H1 (cell line): ENCODE measurements around the gene C6orf58. TPM values are rescaled to one million over a fixed set of nuclear protein-coding genes. Genes with fewer than 3 reads are reported as not detected.

Experiments
- CTCF ChIA-PET: fragments of 300-600 bp; sonication (Branson Sonifier 250); formaldehyde crosslinking; loops from one replicate; lab custom pipeline; 2021; ENCODE audit not compliant: partially characterized antibody; lab: Charles Lee
- POLR2A ChIA-PET: fragments of 300-600 bp; sonication (Branson Sonifier 250); formaldehyde crosslinking; loops from one replicate; lab custom pipeline; 2021; ENCODE audit warnings: inconsistent platforms; ENCODE audit not compliant: partially characterized antibody; lab: Charles Lee
- DNase-seq, 2 experiments: peaks; one replicate each; pipeline versions ENCODE4 v3.0.0 to v3.0.0-alpha.2; 2010 to 2022; ENCODE audit warnings: low spot score in 2 of 2, low read depth in 1 of 2, mixed read lengths in 1 of 2
- FAIRE-seq: peaks from 2 replicates; lab custom pipeline; 2011; peaks lifted over from hg19 to GRCh38; lab: Jason Lieb, UNC
- H2AFZ ChIP-seq: 2 replicates; pipeline ENCODE4 v1.8.1; 2012; ENCODE audit warnings: low read length, inconsistent platforms
- H2AK5ac ChIP-seq: 2 replicates; pipeline ENCODE4 v1.6.1; 2013; ENCODE audit warnings: low read depth, low read length
- H2BK120ac ChIP-seq: replicated peaks from 2 replicates; pipeline ENCODE3; 2013; ENCODE audit warnings: low read depth, low read length, inconsistent platforms
- H2BK12ac ChIP-seq: 2 replicates; pipeline ENCODE4 v1.6.1; 2013; ENCODE audit warnings: low read depth, low read length
- H2BK15ac ChIP-seq: 2 replicates; pipeline ENCODE4 v1.6.1; 2013; ENCODE audit warnings: low read length
- H2BK20ac ChIP-seq: 2 replicates; pipeline ENCODE4 v1.6.1; 2013; ENCODE audit warnings: low read length
- H2BK5ac ChIP-seq: 2 replicates; pipeline ENCODE4 v1.6.1; 2013; ENCODE audit warnings: low read depth, low read length
- H3K14ac ChIP-seq: 2 replicates; pipeline ENCODE4 v1.6.1; 2013; ENCODE audit warnings: inconsistent platforms; ENCODE audit not compliant: insufficient read length
- H3K18ac ChIP-seq: 2 replicates; pipeline ENCODE4 v1.6.1; 2013; ENCODE audit warnings: low read length; ENCODE audit errors: extremely low read depth
- H3K23ac ChIP-seq: 2 replicates; pipeline ENCODE4 v1.6.1; 2013; ENCODE audit warnings: inconsistent platforms; ENCODE audit not compliant: insufficient read length
- H3K23me2 ChIP-seq: 2 replicates; pipeline ENCODE4 v1.6.1; 2013; ENCODE audit warnings: low read depth, low read length
- H3K27ac ChIP-seq: 2 replicates; pipeline ENCODE4 v1.6.1; 2011; ENCODE audit warnings: low read depth, low read length, inconsistent platforms
- H3K27me3 ChIP-seq, 4 experiments: replicated peaks in 1 of 4; 1 replicate in 1 of 4; 2 replicates in 3 of 4; pipeline versions ENCODE4 v1.6.1 to v1.8.1; 2011 to 2013; ENCODE audit warnings: low read length in 3 of 4, mild to moderate bottlenecking in 3 of 4, inconsistent platforms in 2 of 4, mixed read lengths in 2 of 4, moderate library complexity in 1 of 4; ENCODE audit not compliant: control insufficient read depth in 3 of 4, insufficient read depth in 3 of 4; ENCODE audit errors: extremely low read depth in 1 of 4
- H3K36me3 ChIP-seq, 4 experiments: 2 replicates each; pipeline versions ENCODE4 v1.6.1 to v1.8.1; 2011 to 2013; ENCODE audit warnings: mild to moderate bottlenecking in 4 of 4, low read length in 3 of 4, moderate library complexity in 2 of 4, control low read depth in 1 of 4, inconsistent platforms in 1 of 4; ENCODE audit not compliant: insufficient read depth in 4 of 4, control insufficient read depth in 2 of 4
- H3K4ac ChIP-seq: replicated peaks from 2 replicates; pipeline ENCODE3; 2013; ENCODE audit warnings: low read length, low read depth, mixed read lengths, inconsistent platforms; ENCODE audit not compliant: insufficient read length
- H3K4me1 ChIP-seq, 4 experiments: replicated peaks in 1 of 4; 1 replicate in 1 of 4; 2 replicates in 3 of 4; pipeline versions ENCODE4 v1.6.1 to v1.8.1; 2011 to 2013; ENCODE audit warnings: low read length in 3 of 4, inconsistent platforms in 2 of 4, mixed read lengths in 1 of 4; ENCODE audit not compliant: insufficient read depth in 4 of 4, control insufficient read depth in 3 of 4
- H3K4me2 ChIP-seq, 2 experiments: 2 replicates each; pipeline versions ENCODE4 v1.6.1 to v1.8.1; 2011 to 2013; ENCODE audit warnings: low read depth in 2 of 2, low read length in 2 of 2, control low read depth in 1 of 2, inconsistent platforms in 1 of 2, mild to moderate bottlenecking in 1 of 2; ENCODE audit not compliant: insufficient read depth in 1 of 2
- H3K4me3 ChIP-seq, 4 experiments: fragments of 200-600, 300-600 bp in 1 of 4; sonication (generic), shearing (Covaris generic), sonication (Bioruptor Twin) in 1 of 4; 2 replicates each; pipeline versions ENCODE4 v1.5.1 to v1.8.1; 2011 to 2016; ENCODE audit warnings: low read length in 4 of 4, low read depth in 3 of 4, control low read depth in 2 of 4, inconsistent platforms in 2 of 4, mild to moderate bottlenecking in 2 of 4, mixed read lengths in 1 of 4, moderate library complexity in 1 of 4; ENCODE audit not compliant: insufficient read depth in 2 of 4; ENCODE audit errors: extremely low read depth in 1 of 4
- H3K56ac ChIP-seq: replicated peaks from 2 replicates; pipeline ENCODE3; 2013; ENCODE audit warnings: low read depth, mild to moderate bottlenecking, mixed read lengths, low read length, inconsistent platforms; ENCODE audit not compliant: insufficient read length
- H3K79me1 ChIP-seq: 2 replicates; pipeline ENCODE4 v1.6.1; 2013; ENCODE audit warnings: low read depth, low read length, control low read depth
- H3K79me2 ChIP-seq, 2 experiments: 2 replicates each; pipeline versions ENCODE4 v1.6.1 to v1.8.1; 2012 to 2013; ENCODE audit warnings: low read length in 2 of 2, mild to moderate bottlenecking in 2 of 2, inconsistent platforms in 1 of 2; ENCODE audit not compliant: insufficient read depth in 2 of 2, control insufficient read depth in 1 of 2
- H3K9ac ChIP-seq, 4 experiments: replicated peaks in 1 of 4; 1 replicate in 1 of 4; 2 replicates in 3 of 4; pipeline versions ENCODE4 v1.6.1 to v1.8.1; 2011 to 2013; ENCODE audit warnings: low read depth in 3 of 4, low read length in 3 of 4, control low read depth in 2 of 4, mild to moderate bottlenecking in 2 of 4, moderate library complexity in 2 of 4, inconsistent platforms in 1 of 4; ENCODE audit errors: extremely low read depth in 1 of 4
- H3K9me3 ChIP-seq, 2 experiments: 2 replicates each; pipeline versions ENCODE4 v1.6.1 to v1.8.1; 2012 to 2013; ENCODE audit warnings: mild to moderate bottlenecking in 2 of 2, moderate library complexity in 2 of 2, control low read depth in 1 of 2, inconsistent platforms in 1 of 2, low read depth in 1 of 2, low read length in 1 of 2, mixed read lengths in 1 of 2; ENCODE audit not compliant: insufficient read depth in 2 of 2
- H4K20me1 ChIP-seq, 2 experiments: replicated peaks in 1 of 2; 2 replicates each; pipeline versions ENCODE3 to v1.8.1; 2011 to 2013; ENCODE audit warnings: inconsistent platforms in 2 of 2, low read length in 2 of 2, mild to moderate bottlenecking in 1 of 2; ENCODE audit not compliant: insufficient read depth in 2 of 2, control insufficient read depth in 1 of 2
- H4K5ac ChIP-seq: 2 replicates; pipeline ENCODE4 v1.6.1; 2013; ENCODE audit warnings: low read length, low read depth, mixed read lengths, inconsistent platforms; ENCODE audit not compliant: insufficient read length
- H4K8ac ChIP-seq: 2 replicates; pipeline ENCODE4 v1.8.0; 2013; ENCODE audit warnings: mild to moderate bottlenecking, moderate library complexity, low read length, inconsistent platforms; ENCODE audit not compliant: insufficient read depth; ENCODE audit errors: extremely low read depth
- H4K91ac ChIP-seq: replicated peaks from 2 replicates; pipeline ENCODE3; 2013; ENCODE audit warnings: low read length, mixed read lengths, inconsistent platforms; ENCODE audit not compliant: insufficient read length
- CHD1 ChIP-seq: IDR thresholded peaks from 2 replicates; pipeline ENCODE4 v1.6.1; 2012; ENCODE audit warnings: low read depth, low read length, improper control_type of control experiment
- RBBP5 ChIP-seq: IDR thresholded peaks from 2 replicates; pipeline ENCODE4 v1.7.1; 2012; ENCODE audit warnings: low read depth, mild to moderate bottlenecking, inconsistent platforms, low read length, moderate library complexity, borderline replicate concordance
- WGBS, 2 experiments: shearing (Covaris generic) in 1 of 2; methylation state at CpG; one replicate each; pipeline versions ENCODE4 v1.1.6 to v1.1.7; 2013 to 2015; ENCODE audit warnings: low lambda C conversion rate in 2 of 2, mixed read lengths in 2 of 2, inconsistent platforms in 1 of 2, low coverage in 1 of 2, missing lambda C conversion rate in 1 of 2; ENCODE audit not compliant: insufficient replicate concordance in 2 of 2, insufficient coverage in 1 of 2, insufficient read length in 1 of 2; ENCODE audit errors: extremely low coverage in 1 of 2, missing lambda C conversion rate in 1 of 2; 5-methylcytosine and 5-hydroxymethylcytosine counted together
- polyA plus RNA-seq, 7 experiments: library from polyadenylated mRNA; depleted of rRNA in 3 of 7; stranded (reverse) in 5 of 7; unstranded in 2 of 7; fragments of >200 nt in 5 of 7; fragments of 200-250 nt in 2 of 7; gene quantifications; 1 replicate in 5 of 7; 2 replicates in 1 of 7; 4 replicates in 1 of 7; pipeline versions ENCODE4 v1.2.1 to v1.2.3, GENCODE V29; 2011 to 2013; ENCODE audit warnings: missing spikeins in 2 of 7, mixed read lengths in 2 of 7
- total RNA-seq: library from RNA; stranded (reverse); fragmentation: NEBNext Ultra II Directional; extraction: Animal tissue kit (Norgen Biotek cat#: 25700); gene quantifications from 2 replicates; pipeline ENCODE4 v1.2.1, GENCODE V29; 2021
- TF ChIP-seq, protein P1 (sequence below): IDR thresholded peaks from 2 replicates; pipeline ENCODE4 v1.6.1; 2012; ENCODE audit warnings: inconsistent platforms

The C6orf58 gene
- total and polyA plus RNA-seq, 2 of the 8 experiments (the other 6 are each of a cell fraction or from before 2014, with no cell fraction given): not detected

DNA sequence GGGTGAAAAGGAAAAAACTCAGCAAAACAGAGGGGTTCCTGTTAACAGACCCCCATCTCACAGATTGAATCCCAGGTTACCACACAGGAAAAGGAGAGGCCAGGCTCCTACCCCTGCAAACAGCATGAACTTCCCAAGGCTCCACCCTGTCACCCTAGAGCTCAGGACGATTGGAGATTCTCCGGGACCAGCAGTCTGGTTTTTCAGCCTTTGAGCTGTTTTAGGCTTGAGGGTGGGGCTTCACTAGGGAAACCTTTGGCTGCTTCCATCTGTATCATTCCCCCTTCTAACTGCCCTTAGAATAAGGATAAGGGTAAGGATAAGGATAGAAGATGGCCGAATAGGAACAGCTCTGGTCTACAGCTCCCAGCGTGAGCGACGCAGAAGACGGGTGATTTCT, 16.0 kb downstream of the C6orf58 start:
- no peak overlapping the region for H3K14ac ChIP-seq
- H2BK5ac ChIP-seq: peak overlapping the region; percentile 1; the same call in 1 of the 2 replicates
- H3K27me3 ChIP-seq: no peaks in the 10 kb centered on the region
- peak overlapping the region; percentile 21 for H2BK120ac ChIP-seq
- H2BK15ac ChIP-seq: no peak overlapping the region
- ChIA-PET CTCF (interaction anchor here (0.5 to 1.5 kb wide), 3 partner anchors 75 to 1825 kb away, joined by 3 to 5 read pairs (median 3); no protein-coding TSS in a partner anchor), POLR2A (interaction anchor here (0.6 to 0.8 kb wide), 3 partner anchors 110 to 1097 kb away, joined by 3 to 4 read pairs (median 3); no protein-coding TSS in a partner anchor)
- no peaks in the 10 kb centered on the region for H3K79me1 ChIP-seq
- H3K18ac ChIP-seq: peak overlapping the region; percentile 78
- peak overlapping the region in 1 of 2 experiments; percentile 41; a peak in 1 of 4 replicates for H3K4me2 ChIP-seq
- H4K5ac ChIP-seq: no peak overlapping the region
- H3K4me1 ChIP-seq: peaks cover 0 to 2% (median 1%) of the 10 kb centered on the region in 4 experiments; a peak in 2 of 7 replicates
- peak overlapping the region in 1 of 4 experiments; percentile 15; a peak in 1 of 8 replicates for H3K4me3 ChIP-seq
- H2AK5ac ChIP-seq: no peak overlapping the region
- H3K9me3 ChIP-seq: 0 out of 4 replicates have a peak, but pooled peaks cover 0 to 4% of the 10 kb centered on the region in 2 experiments
- WGBS, 2 experiments: 84% methylated on average over 7 of the region's 7 CpGs; no CpG with 5 or more reads in 1 of the 2 experiments
- no peaks in the 10 kb centered on the region for H3K36me3 ChIP-seq
- H2BK12ac ChIP-seq: 0 out of 2 replicates have a peak overlapping the region, but pooled peaks have one; percentile 77
- no peaks in the 10 kb centered on the region for H3K79me2 ChIP-seq
- no peak overlapping the region for H2BK20ac ChIP-seq
- H3K4ac ChIP-seq: no peak overlapping the region
- no peak overlapping the region; the same call in 1 of the 2 replicates for H4K8ac ChIP-seq
- no peak for DNase-seq
- no peak overlapping the region for H3K56ac ChIP-seq
- H3K23me2 ChIP-seq: no peaks in the 10 kb centered on the region
- no peak overlapping the region for H3K23ac ChIP-seq
- TF ChIP-seq RBBP5 (no peak), CHD1 (no peak)
- TF ChIP-seq, protein P1, sequence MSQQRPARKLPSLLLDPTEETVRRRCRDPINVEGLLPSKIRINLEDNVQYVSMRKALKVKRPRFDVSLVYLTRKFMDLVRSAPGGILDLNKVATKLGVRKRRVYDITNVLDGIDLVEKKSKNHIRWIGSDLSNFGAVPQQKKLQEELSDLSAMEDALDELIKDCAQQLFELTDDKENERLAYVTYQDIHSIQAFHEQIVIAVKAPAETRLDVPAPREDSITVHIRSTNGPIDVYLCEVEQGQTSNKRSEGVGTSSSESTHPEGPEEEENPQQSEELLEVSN: peak; percentile 18; the same call in 1 of the 2 replicates
- H2AFZ ChIP-seq: peak overlapping the region; percentile 76; the same call in 1 of the 2 replicates
- H3K27ac ChIP-seq: peak overlapping the region; percentile 47; the same call in 1 of the 2 replicates
- no peak overlapping the region for H4K91ac ChIP-seq
- FAIRE-seq: no peak
- H4K20me1 ChIP-seq: no peaks in the 10 kb centered on the region
- H3K9ac ChIP-seq: no peak overlapping the region
